H1 (cell line): ENCODE results near the gene TIMP3. TPM values are rescaled to one million over a fixed set of nuclear protein-coding genes. Genes with fewer than 3 reads are reported as not detected.

Source experiments
- CTCF ChIA-PET: fragments of 300-600 bp; sonication (Branson Sonifier 250); formaldehyde crosslinking; loops from one replicate; lab custom pipeline; 2021; ENCODE audit not compliant: partially characterized antibody; lab: Charles Lee
- POLR2A ChIA-PET: fragments of 300-600 bp; sonication (Branson Sonifier 250); formaldehyde crosslinking; loops from one replicate; lab custom pipeline; 2021; ENCODE audit warnings: inconsistent platforms; ENCODE audit not compliant: partially characterized antibody; lab: Charles Lee
- DNase-seq, 2 experiments: peaks; one replicate each; pipeline versions ENCODE4 v3.0.0 to v3.0.0-alpha.2; 2010 to 2022; ENCODE audit warnings: low spot score in 2 of 2, low read depth in 1 of 2, mixed read lengths in 1 of 2
- FAIRE-seq: peaks from 2 replicates; lab custom pipeline; 2011; peaks lifted over from hg19 to GRCh38; lab: Jason Lieb, UNC
- H2AFZ ChIP-seq: 2 replicates; pipeline ENCODE4 v1.8.1; 2012; ENCODE audit warnings: low read length, inconsistent platforms
- H2AK5ac ChIP-seq: 2 replicates; pipeline ENCODE4 v1.6.1; 2013; ENCODE audit warnings: low read depth, low read length
- H2BK120ac ChIP-seq: replicated peaks from 2 replicates; pipeline ENCODE3; 2013; ENCODE audit warnings: low read depth, low read length, inconsistent platforms
- H2BK12ac ChIP-seq: 2 replicates; pipeline ENCODE4 v1.6.1; 2013; ENCODE audit warnings: low read depth, low read length
- H2BK15ac ChIP-seq: 2 replicates; pipeline ENCODE4 v1.6.1; 2013; ENCODE audit warnings: low read length
- H2BK20ac ChIP-seq: 2 replicates; pipeline ENCODE4 v1.6.1; 2013; ENCODE audit warnings: low read length
- H2BK5ac ChIP-seq: 2 replicates; pipeline ENCODE4 v1.6.1; 2013; ENCODE audit warnings: low read depth, low read length
- H3K14ac ChIP-seq: 2 replicates; pipeline ENCODE4 v1.6.1; 2013; ENCODE audit warnings: inconsistent platforms; ENCODE audit not compliant: insufficient read length
- H3K18ac ChIP-seq: 2 replicates; pipeline ENCODE4 v1.6.1; 2013; ENCODE audit warnings: low read length; ENCODE audit errors: extremely low read depth
- H3K23ac ChIP-seq: 2 replicates; pipeline ENCODE4 v1.6.1; 2013; ENCODE audit warnings: inconsistent platforms; ENCODE audit not compliant: insufficient read length
- H3K23me2 ChIP-seq: 2 replicates; pipeline ENCODE4 v1.6.1; 2013; ENCODE audit warnings: low read depth, low read length
- H3K27ac ChIP-seq: 2 replicates; pipeline ENCODE4 v1.6.1; 2011; ENCODE audit warnings: low read depth, low read length, inconsistent platforms
- H3K27me3 ChIP-seq, 4 experiments: replicated peaks in 1 of 4; 1 replicate in 1 of 4; 2 replicates in 3 of 4; pipeline versions ENCODE4 v1.6.1 to v1.8.1; 2011 to 2013; ENCODE audit warnings: low read length in 3 of 4, mild to moderate bottlenecking in 3 of 4, inconsistent platforms in 2 of 4, mixed read lengths in 2 of 4, moderate library complexity in 1 of 4; ENCODE audit not compliant: control insufficient read depth in 3 of 4, insufficient read depth in 3 of 4; ENCODE audit errors: extremely low read depth in 1 of 4
- H3K36me3 ChIP-seq, 4 experiments: 2 replicates each; pipeline versions ENCODE4 v1.6.1 to v1.8.1; 2011 to 2013; ENCODE audit warnings: mild to moderate bottlenecking in 4 of 4, low read length in 3 of 4, moderate library complexity in 2 of 4, control low read depth in 1 of 4, inconsistent platforms in 1 of 4; ENCODE audit not compliant: insufficient read depth in 4 of 4, control insufficient read depth in 2 of 4
- H3K4ac ChIP-seq: replicated peaks from 2 replicates; pipeline ENCODE3; 2013; ENCODE audit warnings: low read length, low read depth, mixed read lengths, inconsistent platforms; ENCODE audit not compliant: insufficient read length
- H3K4me1 ChIP-seq, 4 experiments: replicated peaks in 1 of 4; 1 replicate in 1 of 4; 2 replicates in 3 of 4; pipeline versions ENCODE4 v1.6.1 to v1.8.1; 2011 to 2013; ENCODE audit warnings: low read length in 3 of 4, inconsistent platforms in 2 of 4, mixed read lengths in 1 of 4; ENCODE audit not compliant: insufficient read depth in 4 of 4, control insufficient read depth in 3 of 4
- H3K4me2 ChIP-seq, 2 experiments: 2 replicates each; pipeline versions ENCODE4 v1.6.1 to v1.8.1; 2011 to 2013; ENCODE audit warnings: low read depth in 2 of 2, low read length in 2 of 2, control low read depth in 1 of 2, inconsistent platforms in 1 of 2, mild to moderate bottlenecking in 1 of 2; ENCODE audit not compliant: insufficient read depth in 1 of 2
- H3K4me3 ChIP-seq, 4 experiments: fragments of 200-600, 300-600 bp in 1 of 4; sonication (generic), shearing (Covaris generic), sonication (Bioruptor Twin) in 1 of 4; 2 replicates each; pipeline versions ENCODE4 v1.5.1 to v1.8.1; 2011 to 2016; ENCODE audit warnings: low read length in 4 of 4, low read depth in 3 of 4, control low read depth in 2 of 4, inconsistent platforms in 2 of 4, mild to moderate bottlenecking in 2 of 4, mixed read lengths in 1 of 4, moderate library complexity in 1 of 4; ENCODE audit not compliant: insufficient read depth in 2 of 4; ENCODE audit errors: extremely low read depth in 1 of 4
- H3K56ac ChIP-seq: replicated peaks from 2 replicates; pipeline ENCODE3; 2013; ENCODE audit warnings: low read depth, mild to moderate bottlenecking, mixed read lengths, low read length, inconsistent platforms; ENCODE audit not compliant: insufficient read length
- H3K79me1 ChIP-seq: 2 replicates; pipeline ENCODE4 v1.6.1; 2013; ENCODE audit warnings: low read depth, low read length, control low read depth
- H3K79me2 ChIP-seq, 2 experiments: 2 replicates each; pipeline versions ENCODE4 v1.6.1 to v1.8.1; 2012 to 2013; ENCODE audit warnings: low read length in 2 of 2, mild to moderate bottlenecking in 2 of 2, inconsistent platforms in 1 of 2; ENCODE audit not compliant: insufficient read depth in 2 of 2, control insufficient read depth in 1 of 2
- H3K9ac ChIP-seq, 4 experiments: replicated peaks in 1 of 4; 1 replicate in 1 of 4; 2 replicates in 3 of 4; pipeline versions ENCODE4 v1.6.1 to v1.8.1; 2011 to 2013; ENCODE audit warnings: low read depth in 3 of 4, low read length in 3 of 4, control low read depth in 2 of 4, mild to moderate bottlenecking in 2 of 4, moderate library complexity in 2 of 4, inconsistent platforms in 1 of 4; ENCODE audit errors: extremely low read depth in 1 of 4
- H3K9me3 ChIP-seq, 2 experiments: 2 replicates each; pipeline versions ENCODE4 v1.6.1 to v1.8.1; 2012 to 2013; ENCODE audit warnings: mild to moderate bottlenecking in 2 of 2, moderate library complexity in 2 of 2, control low read depth in 1 of 2, inconsistent platforms in 1 of 2, low read depth in 1 of 2, low read length in 1 of 2, mixed read lengths in 1 of 2; ENCODE audit not compliant: insufficient read depth in 2 of 2
- H4K20me1 ChIP-seq, 2 experiments: replicated peaks in 1 of 2; 2 replicates each; pipeline versions ENCODE3 to v1.8.1; 2011 to 2013; ENCODE audit warnings: inconsistent platforms in 2 of 2, low read length in 2 of 2, mild to moderate bottlenecking in 1 of 2; ENCODE audit not compliant: insufficient read depth in 2 of 2, control insufficient read depth in 1 of 2
- H4K5ac ChIP-seq: 2 replicates; pipeline ENCODE4 v1.6.1; 2013; ENCODE audit warnings: low read length, low read depth, mixed read lengths, inconsistent platforms; ENCODE audit not compliant: insufficient read length
- H4K8ac ChIP-seq: 2 replicates; pipeline ENCODE4 v1.8.0; 2013; ENCODE audit warnings: mild to moderate bottlenecking, moderate library complexity, low read length, inconsistent platforms; ENCODE audit not compliant: insufficient read depth; ENCODE audit errors: extremely low read depth
- H4K91ac ChIP-seq: replicated peaks from 2 replicates; pipeline ENCODE3; 2013; ENCODE audit warnings: low read length, mixed read lengths, inconsistent platforms; ENCODE audit not compliant: insufficient read length
- RBBP5 ChIP-seq: IDR thresholded peaks from 2 replicates; pipeline ENCODE4 v1.7.1; 2012; ENCODE audit warnings: low read depth, mild to moderate bottlenecking, inconsistent platforms, low read length, moderate library complexity, borderline replicate concordance
- WGBS, 2 experiments: shearing (Covaris generic) in 1 of 2; methylation state at CpG; one replicate each; pipeline versions ENCODE4 v1.1.6 to v1.1.7; 2013 to 2015; ENCODE audit warnings: low lambda C conversion rate in 2 of 2, mixed read lengths in 2 of 2, inconsistent platforms in 1 of 2, low coverage in 1 of 2, missing lambda C conversion rate in 1 of 2; ENCODE audit not compliant: insufficient replicate concordance in 2 of 2, insufficient coverage in 1 of 2, insufficient read length in 1 of 2; ENCODE audit errors: extremely low coverage in 1 of 2, missing lambda C conversion rate in 1 of 2; 5-methylcytosine and 5-hydroxymethylcytosine counted together
- polyA plus RNA-seq, 7 experiments: library from polyadenylated mRNA; depleted of rRNA in 3 of 7; stranded (reverse) in 5 of 7; unstranded in 2 of 7; fragments of >200 nt in 5 of 7; fragments of 200-250 nt in 2 of 7; gene quantifications; 1 replicate in 5 of 7; 2 replicates in 1 of 7; 4 replicates in 1 of 7; pipeline versions ENCODE4 v1.2.1 to v1.2.3, GENCODE V29; 2011 to 2013; ENCODE audit warnings: missing spikeins in 2 of 7, mixed read lengths in 2 of 7
- total RNA-seq: library from RNA; stranded (reverse); fragmentation: NEBNext Ultra II Directional; extraction: Animal tissue kit (Norgen Biotek cat#: 25700); gene quantifications from 2 replicates; pipeline ENCODE4 v1.2.1, GENCODE V29; 2021

The TIMP3 gene
- total and polyA plus RNA-seq, 2 of the 8 experiments (the other 6 are each of a cell fraction or from before 2014, with no cell fraction given) = 1.3 to 4.7 TPM

DNA sequence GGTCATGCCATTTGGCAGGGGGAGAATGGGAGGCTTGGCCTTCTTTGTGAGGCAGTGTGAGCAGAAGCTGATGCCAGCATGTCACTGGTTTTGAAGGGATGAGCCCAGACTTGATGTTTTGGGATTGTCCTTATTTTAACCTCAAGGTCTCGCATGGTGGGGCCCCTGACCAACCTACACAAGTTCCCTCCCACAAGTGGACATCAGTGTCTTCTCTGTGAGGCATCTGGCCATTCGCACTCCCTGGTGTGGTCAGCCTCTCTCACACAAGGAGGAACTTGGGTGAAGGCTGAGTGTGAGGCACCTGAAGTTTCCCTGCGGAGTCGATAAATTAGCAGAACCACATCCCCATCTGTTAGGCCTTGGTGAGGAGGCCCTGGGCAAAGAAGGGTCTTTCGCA lies 59.8 kb downstream of the TIMP3 start:
- Histone ChIP-seq H3K18ac (no peak overlapping the region), H3K56ac (no peak overlapping the region), H3K4me1 (no peaks in the 10 kb centered on the region), H4K20me1 (peaks cover 0 to 3% of the 10 kb centered on the region in 2 experiments), H3K79me1 (no peaks in the 10 kb centered on the region), H2AFZ (no peak overlapping the region), H4K91ac (no peak overlapping the region), H3K4me2 (no peak overlapping the region), H3K36me3 (peaks cover 2 to 53% (median 16%) of the 10 kb centered on the region in 4 experiments; a peak in 6 of 8 replicates), H3K14ac (no peak overlapping the region), H2BK5ac (no peak overlapping the region), H3K4ac (no peak overlapping the region), H3K79me2 (no peaks in the 10 kb centered on the region), H4K8ac (no peak overlapping the region), H2BK12ac (no peak overlapping the region), H2BK120ac (no peak overlapping the region), H3K23ac (no peak overlapping the region), H4K5ac (no peak overlapping the region), H3K4me3 (no peak overlapping the region), H2AK5ac (no peak overlapping the region), H3K27ac (no peak overlapping the region), H2BK20ac (no peak overlapping the region), H3K27me3 (no peaks in the 10 kb centered on the region), H3K23me2 (0 out of 2 replicates have a peak, but pooled peaks cover 2% of the 10 kb centered on the region), H3K9ac (no peak overlapping the region), H3K9me3 (no peaks in the 10 kb centered on the region), H2BK15ac (no peak overlapping the region)
- 100% methylated on average over 5 of the region's 5 CpGs; no CpG with 5 or more reads in 1 of the 2 experiments for WGBS, 2 experiments
- POLR2A ChIA-PET = interaction anchor here (0.8 kb wide), 1 partner anchor 11 kb away, joined by 3 read pairs; no protein-coding TSS in a partner anchor
- TF ChIP-seq RBBP5 = no peak
- FAIRE-seq (no peak), DNase-seq (no peak)
- CTCF ChIA-PET = interaction anchor here (0.9 to 1.7 kb wide), 4 partner anchors 11 to 280 kb away, joined by 3 to 5 read pairs (median 4); no protein-coding TSS in a partner anchor
